SIG-M5 treated with dmso at 0.1 percent for 504 hours (cell line): ENCODE measurements around the gene BTD.

Experiments
- DNase-seq: peaks from one replicate; lab custom pipeline; 2025; ENCODE audit not compliant: unreplicated experiment; lab: John Stamatoyannopoulos, UW

The BTD gene

GRCh38 chr3:15635121-15635661 lies 33.6 kb downstream of the BTD start:
- DNase-seq, result no peak

- DNase-seq, result peak; percentile 29
Observed at GRCh38 chr3:15636028-15636709, 34.6 kb downstream of the BTD start.

GRCh38 chr3:15637131-15637951 lies 35.8 kb downstream of the BTD start:
- DNase-seq, result no peak

- no peak for DNase-seq
Observed at GRCh38 chr3:15638193-15638890, 36.8 kb downstream of the BTD start.

- no peak for DNase-seq
Observed at GRCh38 chr3:15638891-15639262, 37.3 kb downstream of the BTD start.

GRCh38 chr3:15645246-15645645 lies 43.7 kb downstream of the BTD start:
- no peak for DNase-seq

- DNase-seq, result no peak
Observed at GRCh38 chr3:15645740-15646501, 44.4 kb downstream of the BTD start.

- DNase-seq, result no peak
Observed at GRCh38 chr3:15646851-15647511, 45.4 kb downstream of the BTD start.

- peak; percentile 83 for DNase-seq
Observed at GRCh38 chr3:15647611-15648167, 46.1 kb downstream of the BTD start.

GRCh38 chr3:15649341-15649740 lies 47.8 kb downstream of the BTD start:
- DNase-seq, result no peak

- no peak for DNase-seq
Observed at GRCh38 chr3:15649858-15650257, 48.3 kb downstream of the BTD start.

GRCh38 chr3:15651396-15651795 lies 49.9 kb downstream of the BTD start:
- no peak for DNase-seq

- DNase-seq, result no peak
Observed at GRCh38 chr3:15653321-15653720, 51.8 kb downstream of the BTD start.

GRCh38 chr3:15654127-15654526 lies 52.6 kb downstream of the BTD start:
- DNase-seq, result no peak

- DNase-seq, result no peak
Observed at GRCh38 chr3:15654891-15655290, 53.3 kb downstream of the BTD start.

- no peak for DNase-seq
Observed at GRCh38 chr3:15656342-15656741, 54.8 kb downstream of the BTD start.

GRCh38 chr3:15657016-15657415 lies 55.5 kb downstream of the BTD start:
- DNase-seq, result no peak

- DNase-seq, result no peak
Observed at GRCh38 chr3:15659254-15659975, 57.9 kb downstream of the BTD start.
